H9 (cell line): ENCODE data around the gene BORCS8. TPM values are rescaled to one million over a fixed set of nuclear protein-coding genes. Genes with fewer than 3 reads are reported as not detected.

Experiments used
- DNase-seq: peaks from one replicate; pipeline ENCODE4 v3.0.0-alpha.2; 2017
- H2AFZ ChIP-seq: one replicate; pipeline ENCODE4 v1.6.1; 2013; ENCODE audit warnings: mild to moderate bottlenecking, low read length, control low read depth, moderate library complexity
- H2AK5ac ChIP-seq: 2 replicates; pipeline ENCODE4 v1.6.1; 2013; ENCODE audit warnings: low read length, control low read depth, mixed read lengths; ENCODE audit not compliant: insufficient read length
- H2BK120ac ChIP-seq: one replicate; pipeline ENCODE4 v1.6.1; 2013; ENCODE audit warnings: low read depth, mild to moderate bottlenecking, low read length, control low read depth, inconsistent platforms; ENCODE audit not compliant: poor library complexity, severe bottlenecking
- H2BK12ac ChIP-seq: 2 replicates; pipeline ENCODE4 v1.6.1; 2013; ENCODE audit warnings: low read length, control low read depth, mixed read lengths, low read depth; ENCODE audit not compliant: insufficient read length
- H2BK15ac ChIP-seq: 2 replicates; pipeline ENCODE4 v1.6.1; 2013; ENCODE audit warnings: low read depth, low read length, control low read depth
- H2BK20ac ChIP-seq: one replicate; pipeline ENCODE4 v1.6.1; 2013; ENCODE audit warnings: low read depth, mild to moderate bottlenecking, low read length, control low read depth, inconsistent platforms; ENCODE audit not compliant: poor library complexity, severe bottlenecking
- H2BK5ac ChIP-seq: 2 replicates; pipeline ENCODE4 v1.6.1; 2013; ENCODE audit warnings: low read length, control low read depth, mixed read lengths; ENCODE audit not compliant: insufficient read length
- H3K14ac ChIP-seq: 2 replicates; pipeline ENCODE4 v1.6.1; 2013; ENCODE audit warnings: low read length, control low read depth; ENCODE audit not compliant: insufficient read depth
- H3K18ac ChIP-seq: 2 replicates; pipeline ENCODE4 v1.6.1; 2013; ENCODE audit warnings: low read depth, mild to moderate bottlenecking, mixed read lengths, low read length, control low read depth; ENCODE audit not compliant: insufficient read length
- H3K23ac ChIP-seq: 2 replicates; pipeline ENCODE4 v1.6.1; 2013; ENCODE audit warnings: low read length, control low read depth, mixed read lengths, low read depth; ENCODE audit not compliant: insufficient read length
- H3K23me2 ChIP-seq: 2 replicates; pipeline ENCODE4 v1.6.1; 2013; ENCODE audit warnings: low read depth, mild to moderate bottlenecking, mixed read lengths, low read length, control low read depth; ENCODE audit not compliant: insufficient read length, poor library complexity, severe bottlenecking
- H3K27ac ChIP-seq: 2 replicates; pipeline ENCODE4 v1.5.1; 2013; ENCODE audit warnings: low read length, control low read depth, mixed read lengths, low read depth; ENCODE audit not compliant: insufficient read length
- H3K27me3 ChIP-seq: 2 replicates; pipeline ENCODE4 v1.6.1; 2013; ENCODE audit warnings: low read length, control low read depth, inconsistent platforms; ENCODE audit not compliant: insufficient read depth
- H3K4ac ChIP-seq: 2 replicates; pipeline ENCODE4 v1.6.1; 2013; ENCODE audit warnings: low read depth, mild to moderate bottlenecking, control low read depth, inconsistent platforms, low read length, moderate library complexity
- H3K4me1 ChIP-seq: 2 replicates; pipeline ENCODE4 v1.6.1; 2013; ENCODE audit warnings: low read length, control low read depth, inconsistent platforms; ENCODE audit not compliant: insufficient read depth
- H3K4me2 ChIP-seq: 2 replicates; pipeline ENCODE4 v1.6.1; 2013; ENCODE audit warnings: low read length, control low read depth, mixed read lengths; ENCODE audit not compliant: insufficient read length, insufficient read depth
- H3K56ac ChIP-seq: 2 replicates; pipeline ENCODE4 v1.6.1; 2013; ENCODE audit warnings: low read depth, mild to moderate bottlenecking, mixed read lengths, low read length, control low read depth; ENCODE audit not compliant: insufficient read length
- H3K79me1 ChIP-seq: 2 replicates; pipeline ENCODE4 v1.6.1; 2013; ENCODE audit warnings: low read depth, mild to moderate bottlenecking, moderate library complexity, low read length, control low read depth, inconsistent platforms; ENCODE audit not compliant: insufficient read depth, poor library complexity, severe bottlenecking
- H3K79me2 ChIP-seq: 2 replicates; pipeline ENCODE4 v1.6.1; 2013; ENCODE audit warnings: low read length, control low read depth, inconsistent platforms; ENCODE audit not compliant: insufficient read depth
- H3K9ac ChIP-seq: 2 replicates; pipeline ENCODE4 v1.6.1; 2013; ENCODE audit warnings: low read length, control low read depth, mixed read lengths; ENCODE audit not compliant: insufficient read length; ENCODE audit errors: extremely low read depth
- H3K9me3 ChIP-seq: one replicate; pipeline ENCODE4 v1.6.1; 2013; ENCODE audit warnings: low read depth, low read length, inconsistent platforms; ENCODE audit not compliant: control insufficient read depth
- H3T11ph ChIP-seq: one replicate; pipeline ENCODE4 v1.6.1; 2013; ENCODE audit warnings: mild to moderate bottlenecking, low read length, control low read depth, inconsistent platforms
- H4K20me1 ChIP-seq: one replicate; pipeline ENCODE4 v1.6.1; 2013; ENCODE audit not compliant: control insufficient read depth, insufficient read length, insufficient read depth
- H4K5ac ChIP-seq: 2 replicates; pipeline ENCODE4 v1.6.1; 2013; ENCODE audit warnings: low read depth, mild to moderate bottlenecking, mixed read lengths, low read length, control low read depth; ENCODE audit not compliant: insufficient read length
- H4K8ac ChIP-seq: replicated peaks from 2 replicates; pipeline ENCODE4 v1.6.1; 2013; ENCODE audit warnings: low read length, control low read depth, mixed read lengths, low read depth; ENCODE audit not compliant: insufficient read length
- H4K91ac ChIP-seq: 2 replicates; pipeline ENCODE4 v1.6.1; 2013; ENCODE audit warnings: low read depth, mild to moderate bottlenecking, moderate library complexity, mixed read lengths, low read length, control low read depth; ENCODE audit not compliant: insufficient read length
- H3K27ac Mint-ChIP-seq, 3 experiments: 2 replicates in 2 of 3; 3 replicates in 1 of 3; pipeline ENCODE4 v1.8.0; 2020 to 2021; ENCODE audit warnings: mixed read lengths in 3 of 3, mild to moderate bottlenecking in 1 of 3, moderate library complexity in 1 of 3
- H3K27me3 Mint-ChIP-seq: 2 replicates; pipeline ENCODE4 v1.8.0; 2021; ENCODE audit warnings: low read depth, mild to moderate bottlenecking, moderate library complexity, mixed read lengths
- H3K36me3 Mint-ChIP-seq, 3 experiments: 2 replicates in 2 of 3; 3 replicates in 1 of 3; pipeline ENCODE4 v1.8.0; 2020 to 2021; ENCODE audit warnings: low read depth in 3 of 3, mixed read lengths in 3 of 3; ENCODE audit not compliant: insufficient read depth in 1 of 3
- H3K4me1 Mint-ChIP-seq, 2 experiments: 2 replicates each; pipeline ENCODE4 v1.8.0; 2020; ENCODE audit warnings: mixed read lengths in 2 of 2
- H3K4me3 Mint-ChIP-seq, 2 experiments: 2 replicates in 1 of 2; 3 replicates in 1 of 2; pipeline ENCODE4 v1.8.0; 2020 to 2021; ENCODE audit warnings: mild to moderate bottlenecking in 2 of 2, mixed read lengths in 2 of 2, moderate library complexity in 1 of 2
- H3K9me3 Mint-ChIP-seq, 2 experiments: 2 replicates in 1 of 2; 3 replicates in 1 of 2; pipeline ENCODE4 v1.8.0; 2020; ENCODE audit warnings: mild to moderate bottlenecking in 2 of 2, mixed read lengths in 2 of 2, moderate library complexity in 1 of 2
- WGBS: extraction: QIAGEN DNeasy Blood & Tissue Kit; methylation state at CpG from one replicate; pipeline ENCODE4 v1.1.7; 2013; ENCODE audit warnings: missing lambda C conversion rate, low lambda C conversion rate, mixed read lengths; ENCODE audit not compliant: insufficient read length; ENCODE audit errors: extremely low coverage; 5-methylcytosine and 5-hydroxymethylcytosine counted together
- total RNA-seq: library from RNA; stranded (reverse); gene quantifications from 2 replicates; pipeline ENCODE4 v1.2.1, GENCODE V29; 2021
- TF ChIP-seq, protein P1 (sequence below): fragments of 200-600 bp; sonication (generic); conservative IDR thresholded peaks from 3 replicates; pipeline ENCODE4 v1.8.0; 2021; ENCODE audit warnings: antibody characterized with exemption, mild to moderate bottlenecking

BORCS8 gene
- total RNA-seq, 1 experiment from 2014 or later = 20.4 TPM

DNA sequence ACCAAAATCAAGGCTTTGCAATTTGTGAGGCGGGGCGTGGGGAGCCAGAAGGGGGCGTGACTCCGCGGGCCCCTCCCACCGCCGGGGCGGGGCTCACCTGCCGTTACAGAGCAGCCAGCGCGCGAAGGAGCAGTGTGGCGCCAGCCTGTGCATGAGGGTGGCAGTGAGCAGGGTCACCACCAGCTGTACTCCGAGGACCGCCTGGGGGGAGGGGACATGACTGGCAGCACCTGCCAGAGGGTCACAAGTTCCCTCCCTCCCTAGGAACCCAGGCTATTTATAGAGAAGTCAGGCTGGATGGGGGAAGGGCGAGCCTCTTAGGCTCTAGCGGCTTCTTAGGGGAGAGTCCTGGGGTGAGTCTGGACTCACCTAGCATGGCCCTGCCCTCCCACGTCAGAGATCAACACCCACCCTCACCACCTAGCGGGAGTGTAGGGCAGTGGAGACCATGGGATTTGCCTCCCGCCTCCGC, 57.2 kb downstream of the BORCS8 start:
- peak overlapping the region in 1 of 3 experiments; percentile 31; a peak in 1 of 7 replicates for H3K27ac Mint-ChIP-seq

More for the DNA sequence above, 57.2 kb downstream of the BORCS8 start:
- H3T11ph ChIP-seq = no peak overlapping the region
- no peak overlapping the region for H2AFZ ChIP-seq
- peaks cover 14 to 15% of the 10 kb centered on the region in 2 experiments for H3K4me1 Mint-ChIP-seq
- peak overlapping the region; percentile 19; the same call in 1 of the 2 replicates for H3K14ac ChIP-seq
- H2BK12ac ChIP-seq = no peak overlapping the region
- no peaks in the 10 kb centered on the region for H3K4me1 ChIP-seq
- no peak overlapping the region for H2BK20ac ChIP-seq
- no peaks in the 10 kb centered on the region; the same call in 1 of the 2 replicates for H3K27me3 ChIP-seq
- peak overlapping the region; percentile 56 for H3K18ac ChIP-seq
- peak; percentile 86 for DNase-seq
- no CpG with 5 or more reads among the region's 21 CpGs for WGBS
- no peak overlapping the region for H4K91ac ChIP-seq
- no peak overlapping the region for H4K5ac ChIP-seq
- H2BK15ac ChIP-seq = no peak overlapping the region
- H4K20me1 ChIP-seq = peaks cover 3% of the 10 kb centered on the region
- no peak overlapping the region for H3K27ac ChIP-seq
- H2AK5ac ChIP-seq = no peak overlapping the region
- H2BK5ac ChIP-seq = no peak overlapping the region
- H3K36me3 Mint-ChIP-seq = peaks cover 18 to 28% (median 23%) of the 10 kb centered on the region in 3 experiments
- H3K79me2 ChIP-seq = no peaks in the 10 kb centered on the region
- no peak overlapping the region for H2BK120ac ChIP-seq
- H3K4me3 Mint-ChIP-seq = peak overlapping the region; percentile 43 to 67; a peak in 4 of 5 replicates
- H3K27me3 Mint-ChIP-seq = peaks cover 15% of the 10 kb centered on the region
- no peak overlapping the region for H3K4ac ChIP-seq
- H3K9ac ChIP-seq = no peak overlapping the region
- no peak overlapping the region for H4K8ac ChIP-seq
- H3K23me2 ChIP-seq = peaks cover 14% of the 10 kb centered on the region
- peaks cover 6% of the 10 kb centered on the region for H3K9me3 ChIP-seq
- H3K4me2 ChIP-seq = peak overlapping the region; percentile 59
- H3K79me1 ChIP-seq = no peaks in the 10 kb centered on the region
- TF ChIP-seq, protein P1, sequence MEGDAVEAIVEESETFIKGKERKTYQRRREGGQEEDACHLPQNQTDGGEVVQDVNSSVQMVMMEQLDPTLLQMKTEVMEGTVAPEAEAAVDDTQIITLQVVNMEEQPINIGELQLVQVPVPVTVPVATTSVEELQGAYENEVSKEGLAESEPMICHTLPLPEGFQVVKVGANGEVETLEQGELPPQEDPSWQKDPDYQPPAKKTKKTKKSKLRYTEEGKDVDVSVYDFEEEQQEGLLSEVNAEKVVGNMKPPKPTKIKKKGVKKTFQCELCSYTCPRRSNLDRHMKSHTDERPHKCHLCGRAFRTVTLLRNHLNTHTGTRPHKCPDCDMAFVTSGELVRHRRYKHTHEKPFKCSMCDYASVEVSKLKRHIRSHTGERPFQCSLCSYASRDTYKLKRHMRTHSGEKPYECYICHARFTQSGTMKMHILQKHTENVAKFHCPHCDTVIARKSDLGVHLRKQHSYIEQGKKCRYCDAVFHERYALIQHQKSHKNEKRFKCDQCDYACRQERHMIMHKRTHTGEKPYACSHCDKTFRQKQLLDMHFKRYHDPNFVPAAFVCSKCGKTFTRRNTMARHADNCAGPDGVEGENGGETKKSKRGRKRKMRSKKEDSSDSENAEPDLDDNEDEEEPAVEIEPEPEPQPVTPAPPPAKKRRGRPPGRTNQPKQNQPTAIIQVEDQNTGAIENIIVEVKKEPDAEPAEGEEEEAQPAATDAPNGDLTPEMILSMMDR = peak; percentile 47; the same call in 1 of the 3 replicates
- no peak overlapping the region for H3K56ac ChIP-seq
- H3K9me3 Mint-ChIP-seq = peaks cover 16 to 17% of the 10 kb centered on the region in 2 experiments
- H3K23ac ChIP-seq = no peak overlapping the region
